ENCODE results near the gene ATP2B3.

The ATP2B3 gene

DNA sequence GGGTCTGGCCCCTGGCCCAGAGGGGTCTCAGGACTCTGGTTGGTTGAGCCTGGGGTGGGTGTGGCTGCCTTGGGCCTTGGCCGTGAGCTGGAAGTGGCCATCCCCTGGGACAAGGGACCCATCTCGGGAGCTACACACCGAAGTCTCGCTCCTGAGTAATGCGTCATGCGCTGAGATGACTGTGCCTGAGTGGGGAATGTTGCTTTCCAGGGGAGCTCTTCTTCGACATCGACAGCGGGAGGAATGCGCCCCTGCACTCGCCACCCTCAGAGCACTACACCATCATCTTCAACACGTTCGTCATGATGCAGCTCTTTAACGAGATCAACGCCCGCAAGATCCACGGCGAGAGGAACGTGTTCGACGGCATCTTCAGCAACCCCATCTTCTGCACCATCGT, 43.0 kb downstream of the ATP2B3 start:
- TF ChIP-seq, protein P1, sequence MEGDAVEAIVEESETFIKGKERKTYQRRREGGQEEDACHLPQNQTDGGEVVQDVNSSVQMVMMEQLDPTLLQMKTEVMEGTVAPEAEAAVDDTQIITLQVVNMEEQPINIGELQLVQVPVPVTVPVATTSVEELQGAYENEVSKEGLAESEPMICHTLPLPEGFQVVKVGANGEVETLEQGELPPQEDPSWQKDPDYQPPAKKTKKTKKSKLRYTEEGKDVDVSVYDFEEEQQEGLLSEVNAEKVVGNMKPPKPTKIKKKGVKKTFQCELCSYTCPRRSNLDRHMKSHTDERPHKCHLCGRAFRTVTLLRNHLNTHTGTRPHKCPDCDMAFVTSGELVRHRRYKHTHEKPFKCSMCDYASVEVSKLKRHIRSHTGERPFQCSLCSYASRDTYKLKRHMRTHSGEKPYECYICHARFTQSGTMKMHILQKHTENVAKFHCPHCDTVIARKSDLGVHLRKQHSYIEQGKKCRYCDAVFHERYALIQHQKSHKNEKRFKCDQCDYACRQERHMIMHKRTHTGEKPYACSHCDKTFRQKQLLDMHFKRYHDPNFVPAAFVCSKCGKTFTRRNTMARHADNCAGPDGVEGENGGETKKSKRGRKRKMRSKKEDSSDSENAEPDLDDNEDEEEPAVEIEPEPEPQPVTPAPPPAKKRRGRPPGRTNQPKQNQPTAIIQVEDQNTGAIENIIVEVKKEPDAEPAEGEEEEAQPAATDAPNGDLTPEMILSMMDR (IDR thresholded peaks at IDR 0.05; ENCODE audit: low read depth, low read length) = no peak
- no peak for DNase-seq (ENCODE audit: extremely low read depth, low read depth)

GRCh38 chrX:153561337-153561736, 43.9 kb downstream of the ATP2B3 start:
- DNase-seq (ENCODE audit: extremely low read depth, low read depth) = no peak
- TF ChIP-seq, protein P1 (IDR thresholded peaks at IDR 0.05; ENCODE audit: low read depth, low read length) = no peak

DNA sequence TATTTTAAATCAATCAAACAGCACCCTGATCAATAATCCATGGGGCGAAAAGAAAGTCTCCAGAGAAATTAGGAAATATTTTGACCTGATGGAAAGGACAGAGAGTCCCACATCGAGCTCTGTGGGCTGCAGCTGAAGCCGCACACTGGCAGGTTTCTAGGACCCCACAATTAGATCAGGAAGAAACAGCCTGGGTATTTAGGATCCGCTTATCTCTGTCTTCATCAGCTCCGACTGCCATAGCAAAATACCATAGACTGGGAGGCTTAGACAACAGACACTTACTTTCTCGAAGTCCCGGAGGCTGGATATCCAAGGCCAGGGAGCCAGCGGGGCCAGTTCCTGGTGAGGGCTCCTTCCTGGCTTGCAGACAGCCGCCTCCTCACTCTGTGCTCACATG, 45.1 kb downstream of the ATP2B3 start:
- TF ChIP-seq, protein P1 (IDR thresholded peaks at IDR 0.05; ENCODE audit: low read depth, low read length) = no peak
- no peak for DNase-seq (ENCODE audit: extremely low read depth, low read depth)

DNA sequence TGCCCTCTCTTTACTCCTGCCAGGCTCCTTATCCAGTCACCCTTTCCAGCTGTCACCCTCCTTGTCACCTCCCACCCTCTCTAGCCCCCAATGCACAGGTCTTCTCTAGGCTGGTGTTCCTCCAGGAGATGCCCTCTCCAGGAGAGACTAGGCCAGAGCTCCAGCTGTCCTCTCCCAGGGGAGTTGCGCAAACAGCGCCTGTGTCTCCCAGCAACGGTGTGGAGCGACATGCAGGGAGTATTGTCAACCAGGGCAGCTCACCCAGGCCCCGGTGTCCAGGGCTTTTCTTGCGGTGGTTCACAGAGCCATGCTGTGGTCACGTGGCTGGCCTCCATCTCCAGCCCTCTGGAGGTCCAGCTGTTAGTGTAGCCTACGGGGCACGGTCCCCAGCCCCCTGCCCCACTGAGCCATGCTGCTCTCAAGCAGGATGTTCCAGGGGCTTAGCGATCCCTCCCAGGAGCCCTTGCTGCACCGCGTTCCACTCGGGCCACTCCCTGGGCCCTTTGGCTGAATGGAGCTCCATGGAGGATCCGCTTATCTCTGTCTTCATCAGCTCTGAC, 46.7 kb downstream of the ATP2B3 start:
- no peak for DNase-seq (ENCODE audit: extremely low read depth, low read depth)
- TF ChIP-seq, protein P1 (IDR thresholded peaks at IDR 0.05; ENCODE audit: low read depth, low read length) = no peak

- TF ChIP-seq, protein P1 (IDR thresholded peaks at IDR 0.05; ENCODE audit: low read depth, low read length) = no peak
These were observed 48.6 kb downstream of the ATP2B3 start for GRCh38 chrX:153565996-153566580.

DNA sequence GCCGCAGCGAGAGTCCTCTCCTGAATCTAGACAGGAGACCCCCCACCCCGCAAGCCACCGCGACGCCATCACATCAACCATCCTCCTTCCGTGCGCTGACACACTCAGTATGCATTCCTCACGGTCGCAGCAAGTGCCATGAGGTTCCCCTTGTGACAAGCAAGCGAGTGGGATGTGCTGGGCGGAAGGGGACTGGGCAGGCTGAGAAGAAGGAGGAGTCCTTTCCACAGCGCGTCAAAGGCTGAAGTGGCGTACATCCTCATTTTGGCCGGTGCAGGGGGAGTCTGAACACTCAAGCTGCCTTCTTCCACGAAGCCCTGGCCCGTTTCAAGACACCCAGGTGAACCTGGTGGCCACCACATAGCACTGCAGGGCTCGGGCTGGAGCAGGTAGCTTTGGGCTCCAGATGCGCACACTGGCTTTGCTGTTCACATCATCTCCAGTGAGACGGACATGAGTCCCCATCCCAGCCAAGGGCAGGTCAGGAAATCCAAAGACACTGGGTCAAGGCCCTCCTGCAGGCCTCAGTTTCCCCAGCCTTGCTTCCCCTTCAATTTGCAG, 51.1 kb downstream of the ATP2B3 start:
- DNase-seq (ENCODE audit: extremely low read depth, low read depth) = no peak
- TF ChIP-seq, protein P1 (IDR thresholded peaks at IDR 0.05; ENCODE audit: low read depth, low read length) = no peak

More at GRCh38 chrX:153565996-153566580, 48.6 kb downstream of the ATP2B3 start:
- no peak for DNase-seq (ENCODE audit: extremely low read depth, low read depth)

DNA sequence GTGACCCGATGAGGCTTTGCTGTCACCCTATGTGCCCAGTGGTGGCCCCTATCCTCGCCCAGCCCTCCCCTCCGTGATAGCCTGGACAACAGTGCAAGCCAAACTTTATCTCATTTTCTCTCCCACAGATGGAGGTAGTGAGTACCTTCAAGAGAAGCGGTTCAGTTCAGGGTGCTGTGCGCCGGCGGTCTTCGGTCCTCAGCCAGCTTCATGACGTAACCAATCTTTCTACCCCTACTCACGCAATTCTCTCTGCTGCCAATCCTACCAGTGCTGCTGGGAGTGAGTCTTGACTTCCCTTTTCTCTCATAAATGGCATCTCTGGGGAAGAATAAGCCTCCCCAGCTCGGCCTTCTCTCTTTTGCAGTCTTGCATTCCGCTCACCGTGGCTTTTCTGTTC, 52.0 kb downstream of the ATP2B3 start:
- DNase-seq (ENCODE audit: extremely low read depth, low read depth) = no peak
- TF ChIP-seq, protein P1 (IDR thresholded peaks at IDR 0.05; ENCODE audit: low read depth, low read length) = no peak

Data from AG09319 (cell line).